Peyer's patch (tissue), 4 donors: ENCODE data around the gene PPP1CB.
A peak's percentile ranks its signal among the peaks of the same experiment; 100 is the strongest.

ENCODE experiments used
- CTCF ChIP-seq, 6 experiments: fragments of 450-650 bp in 4 of 6; fragments of 200-600 bp in 2 of 6; sonication (generic) in 1 of 6; IDR thresholded peaks; one replicate each; pipeline ENCODE4 v1.5.1; 2017 to 2019; ENCODE audit warnings: antibody characterized with exemption in 6 of 6, mild to moderate bottlenecking in 3 of 6, moderate library complexity in 1 of 6
- POLR2A ChIP-seq, 2 donors: fragments of 450-650 bp; IDR thresholded peaks; one replicate each; pipeline ENCODE4 v1.5.1; 2017; ENCODE audit warnings: antibody characterized with exemption in 2 of 2, mild to moderate bottlenecking in 2 of 2, moderate library complexity in 2 of 2

- TF ChIP-seq CTCF (IDR thresholded peaks at IDR 0.05) (peak in 5 of 6 experiments; percentile 34 to 60 (median 45)), POLR2A (IDR thresholded peaks at IDR 0.05) (peak; percentile 91 to 94)
Measured at GRCh38 chr2:28751252-28751955, at the start of gene PPP1CB.
